GM18867 (cell line): ENCODE measurements around the gene GADD45B.
"Not testable (repeated sequence)": the region's sequence is repeated elsewhere in the genome, so short reads cannot be mapped to it uniquely, and the experiment has no call there.

Experiments used
- ATAC-seq: cut with Tn5 transposase; IDR thresholded peaks from one replicate; pipeline ENCODE4 v1.9.1; 2021; ENCODE audit warnings: mild to moderate bottlenecking, moderate library complexity; ENCODE audit not compliant: unreplicated experiment

The GADD45B gene

DNA sequence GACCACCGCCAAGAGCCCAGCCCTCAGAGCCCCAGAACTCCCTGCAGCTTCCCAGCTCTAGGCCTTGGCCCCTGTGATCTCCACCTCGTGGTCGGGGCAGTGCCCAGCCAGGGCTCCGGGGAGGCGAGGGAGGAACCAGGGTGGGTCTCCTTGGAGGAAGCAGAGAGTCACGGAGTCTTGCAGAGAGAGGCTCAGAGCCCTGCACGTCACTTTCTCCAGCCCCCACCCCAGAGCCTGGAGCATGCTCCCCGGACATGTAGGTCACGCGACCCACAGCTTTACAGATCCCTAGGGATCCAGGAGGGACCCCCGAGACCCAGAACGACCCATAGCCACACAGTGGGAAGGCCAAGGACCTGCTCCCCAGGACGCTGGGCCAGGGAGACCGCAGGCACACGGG is 11.9 kb downstream of the GADD45B start:
- no peak for ATAC-seq

DNA sequence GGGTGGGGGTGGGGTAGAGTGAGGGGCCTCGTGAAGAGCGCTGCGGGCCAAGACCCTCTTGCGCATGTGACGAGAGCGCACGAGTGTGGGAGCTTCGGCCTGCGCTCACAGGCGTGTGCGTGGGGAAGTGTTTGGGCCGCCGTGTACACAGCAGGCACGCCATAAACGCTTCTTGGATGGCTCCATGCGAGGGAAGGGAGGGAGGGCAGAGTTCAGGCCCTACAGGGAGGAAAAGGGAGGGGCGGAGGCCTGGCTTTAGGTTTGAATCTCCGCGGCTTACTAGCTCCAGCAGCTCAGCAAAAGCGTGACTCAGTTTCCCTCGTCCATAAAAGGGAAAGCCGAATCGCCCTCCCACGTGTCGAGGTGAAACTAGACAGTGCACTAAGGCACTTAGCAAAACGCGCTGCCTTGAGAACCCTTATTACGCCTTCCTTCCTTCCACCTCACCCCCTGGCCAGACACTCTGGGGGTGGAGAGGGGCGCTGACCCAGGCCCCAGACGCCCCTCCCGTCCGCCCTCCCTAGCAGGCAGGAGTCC is 12.5 kb downstream of the GADD45B start:
- no peak for ATAC-seq

DNA sequence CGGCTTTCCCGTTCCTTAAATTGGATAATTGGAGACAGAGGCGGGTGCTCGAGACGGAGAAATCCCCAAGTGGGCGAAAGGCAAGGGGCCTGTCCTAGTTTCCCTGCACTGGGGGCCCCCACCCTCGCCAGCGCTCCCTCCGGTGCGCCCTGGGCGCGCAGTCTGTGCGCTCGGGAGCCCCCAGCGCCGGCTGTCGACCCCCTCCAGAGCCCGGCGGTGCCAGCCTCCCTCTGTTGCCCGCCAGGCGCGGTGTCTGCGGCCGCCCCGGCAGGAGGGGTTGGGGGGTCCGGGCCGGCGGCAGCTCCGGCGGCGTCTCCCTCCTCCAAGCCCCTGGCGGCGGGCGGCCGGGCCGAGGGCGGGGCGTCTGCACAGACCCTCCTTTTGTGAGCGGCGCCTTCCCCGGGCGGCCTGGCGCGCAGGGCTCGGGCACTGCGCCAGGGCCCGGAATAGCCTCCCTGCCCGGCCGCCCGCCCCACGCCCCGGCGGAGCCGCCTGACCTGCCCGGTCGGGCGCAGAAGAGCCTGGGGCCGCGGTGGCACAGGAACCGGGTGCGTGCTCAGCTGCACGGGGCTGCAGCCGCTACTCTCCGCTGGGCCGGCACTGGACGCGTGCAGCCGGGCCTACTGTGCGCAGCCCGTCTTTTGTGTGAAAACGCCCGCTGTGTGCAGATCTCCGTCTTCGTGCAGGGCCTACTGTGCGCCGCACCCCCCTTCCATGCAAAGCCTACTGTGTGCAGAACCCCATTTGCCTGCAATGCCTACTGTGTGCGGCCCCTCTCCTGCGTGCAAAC is 13.2 kb downstream of the GADD45B start:
- no peak for ATAC-seq

DNA sequence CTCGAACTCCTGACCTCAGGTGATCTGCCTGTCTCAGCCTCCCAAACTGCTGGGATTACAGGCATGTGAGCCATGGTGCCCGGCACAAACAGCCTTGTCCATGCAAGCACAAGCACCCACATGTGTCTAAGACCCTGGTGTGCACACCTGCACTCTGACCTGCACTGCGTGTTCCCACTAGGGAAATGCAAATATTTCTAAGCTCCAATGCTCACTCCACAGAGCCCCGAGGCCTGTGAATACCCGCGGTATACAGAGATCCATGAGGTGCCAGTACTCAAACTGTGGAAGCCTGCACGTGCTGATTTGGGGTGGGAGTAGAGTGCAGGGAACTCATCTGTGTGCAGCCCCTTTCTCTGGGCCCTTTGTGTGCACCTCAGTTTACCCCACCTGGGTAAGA is 14.7 kb downstream of the GADD45B start:
- no peak for ATAC-seq

DNA sequence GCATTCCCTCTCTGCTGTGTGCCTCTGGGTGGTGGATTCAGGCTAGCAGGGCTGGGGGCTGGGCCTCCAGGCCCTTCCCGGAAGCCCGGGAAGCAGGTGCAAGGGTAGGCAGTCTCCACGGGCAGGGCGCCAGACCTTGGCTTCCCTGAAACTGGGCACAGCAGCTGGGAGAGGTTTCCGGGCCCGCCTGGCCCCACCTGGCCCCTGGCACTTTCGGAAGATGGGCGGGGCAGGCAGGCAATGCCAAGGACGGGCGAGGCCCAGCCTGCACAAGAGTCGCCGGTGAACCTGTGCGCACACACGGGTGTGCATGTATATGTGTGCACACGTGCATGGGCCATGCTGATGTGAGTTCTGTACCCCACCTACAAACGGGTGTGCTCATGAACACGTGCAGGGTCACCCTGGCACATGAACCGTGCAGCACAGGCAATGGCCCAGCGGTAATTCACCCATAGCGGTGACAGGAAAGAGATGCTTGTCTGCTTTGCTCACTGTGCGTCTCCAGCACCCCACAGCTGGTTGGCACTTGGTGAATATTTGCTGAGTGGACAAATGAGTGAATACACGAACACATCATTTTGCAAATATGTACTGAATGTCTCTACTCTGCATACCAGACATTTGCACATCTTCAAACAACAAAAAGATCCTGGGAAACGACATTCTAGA is 15.3 kb downstream of the GADD45B start:
- ATAC-seq: no peak

DNA sequence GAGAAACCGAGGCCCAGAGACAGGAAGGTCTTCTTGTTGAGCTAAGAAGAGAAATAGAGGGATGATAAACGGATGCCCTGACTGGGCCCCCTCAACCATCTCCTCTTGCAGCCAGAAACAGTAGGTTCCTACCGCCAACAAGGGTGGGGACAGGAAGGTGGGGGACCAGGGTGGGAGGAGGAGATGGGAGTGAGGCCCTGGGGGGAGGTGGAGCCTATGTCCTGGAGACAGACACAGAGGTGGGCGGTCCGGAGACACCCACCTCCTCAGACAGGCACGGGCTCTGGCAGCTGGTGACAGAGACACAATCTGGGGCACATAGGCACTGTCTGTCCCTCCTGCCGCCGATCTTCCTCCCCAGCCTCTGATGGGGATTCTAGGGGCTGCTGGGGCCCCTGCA is 16.9 kb downstream of the GADD45B start:
- no peak for ATAC-seq

DNA sequence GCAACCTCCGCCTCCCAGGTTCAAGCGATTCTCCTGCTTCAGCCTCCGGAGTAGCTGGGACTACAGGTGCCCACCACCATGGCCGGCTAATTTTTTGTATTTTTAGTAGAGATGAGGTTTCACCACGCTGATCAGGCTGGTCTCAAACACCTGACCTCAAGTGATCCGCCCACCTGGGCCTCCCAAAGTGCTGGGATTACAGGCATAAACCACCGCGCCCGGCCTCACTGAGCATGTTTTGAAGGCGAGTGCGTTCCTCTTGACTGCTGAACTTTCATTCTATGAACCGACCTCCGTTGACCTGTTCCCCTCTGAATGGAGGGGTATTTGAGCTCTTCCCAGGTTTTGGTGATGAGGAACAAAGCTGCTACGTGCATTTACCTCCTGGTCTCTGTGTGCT is 17.5 kb downstream of the GADD45B start:
- not testable (repeated sequence) for ATAC-seq

DNA sequence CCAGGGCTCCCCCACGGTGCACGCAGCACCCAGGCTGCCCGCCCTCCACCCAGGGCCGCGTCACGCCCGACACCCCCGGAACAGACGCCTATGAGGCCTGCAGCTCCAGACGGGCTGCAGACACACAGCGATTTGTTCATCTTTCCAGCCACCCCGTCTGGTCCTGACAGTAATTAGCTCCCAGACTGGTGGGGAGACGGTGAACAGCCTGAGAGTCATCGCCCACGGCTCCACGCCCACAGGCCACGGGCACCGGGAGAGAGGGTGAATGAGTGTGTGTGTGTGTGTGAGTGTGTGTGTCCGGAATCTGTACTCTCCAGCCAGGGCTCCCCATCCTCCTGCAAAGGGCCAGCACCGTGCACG is 18.1 kb downstream of the GADD45B start:
- ATAC-seq: no peak

DNA sequence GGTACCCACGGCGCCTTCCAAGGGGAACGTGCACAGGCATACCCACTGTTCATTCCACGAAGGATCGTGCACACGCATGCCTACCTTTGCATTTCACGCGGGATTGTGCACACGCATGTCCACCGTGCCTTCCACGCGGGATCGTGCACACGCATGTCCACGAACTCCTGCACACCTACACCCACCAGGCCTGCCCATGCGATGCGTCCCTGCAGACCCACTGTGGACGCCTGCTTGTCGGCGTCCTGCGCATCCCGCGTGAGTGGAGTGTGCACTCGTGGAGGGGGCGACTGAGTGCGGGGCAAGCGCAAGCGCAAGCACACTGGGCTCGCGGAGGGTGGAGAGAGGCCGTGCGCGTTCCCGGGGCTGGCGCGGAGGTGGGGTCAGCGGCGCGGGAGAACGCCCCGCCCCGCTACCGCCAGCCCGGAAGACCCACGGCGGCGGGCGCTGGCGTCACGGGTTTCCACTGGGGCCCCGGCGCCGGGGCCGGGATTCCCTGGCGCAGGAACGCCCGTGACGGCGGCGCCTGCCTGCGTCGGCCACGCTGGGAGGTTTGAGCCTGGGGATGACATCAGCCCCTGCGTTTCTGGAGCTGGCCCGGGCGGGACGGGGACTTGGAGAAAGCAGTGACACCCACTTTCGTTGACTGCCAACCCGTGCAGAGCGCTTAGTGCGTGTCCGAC is 18.7 kb downstream of the GADD45B start:
- ATAC-seq: no peak

DNA sequence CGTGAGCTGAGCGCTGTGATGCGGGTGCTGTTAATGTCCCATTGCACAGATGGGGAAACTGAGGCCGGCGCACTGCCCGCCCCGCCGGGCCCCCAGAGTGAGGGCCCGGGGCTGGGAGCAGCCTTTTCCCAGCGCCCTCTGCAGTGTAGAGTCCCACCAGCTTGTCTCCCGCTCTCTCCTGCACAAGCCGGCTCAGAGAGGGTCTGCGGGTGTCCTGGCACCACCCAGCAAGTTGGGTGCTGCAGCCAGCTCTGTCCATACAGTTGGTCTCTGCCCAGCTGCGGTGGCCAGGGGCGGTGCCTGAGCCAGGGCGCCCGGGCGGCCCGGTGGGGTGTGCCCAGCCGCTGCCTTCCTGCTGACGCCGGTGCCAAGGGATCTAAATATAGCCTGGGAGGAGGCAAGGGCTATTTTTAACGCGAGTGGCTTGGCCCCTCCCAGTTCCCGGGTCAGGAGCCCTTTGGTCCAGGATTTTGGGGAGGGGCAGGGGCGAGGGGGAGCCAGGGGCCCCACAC is 19.3 kb downstream of the GADD45B start:
- no peak for ATAC-seq

DNA sequence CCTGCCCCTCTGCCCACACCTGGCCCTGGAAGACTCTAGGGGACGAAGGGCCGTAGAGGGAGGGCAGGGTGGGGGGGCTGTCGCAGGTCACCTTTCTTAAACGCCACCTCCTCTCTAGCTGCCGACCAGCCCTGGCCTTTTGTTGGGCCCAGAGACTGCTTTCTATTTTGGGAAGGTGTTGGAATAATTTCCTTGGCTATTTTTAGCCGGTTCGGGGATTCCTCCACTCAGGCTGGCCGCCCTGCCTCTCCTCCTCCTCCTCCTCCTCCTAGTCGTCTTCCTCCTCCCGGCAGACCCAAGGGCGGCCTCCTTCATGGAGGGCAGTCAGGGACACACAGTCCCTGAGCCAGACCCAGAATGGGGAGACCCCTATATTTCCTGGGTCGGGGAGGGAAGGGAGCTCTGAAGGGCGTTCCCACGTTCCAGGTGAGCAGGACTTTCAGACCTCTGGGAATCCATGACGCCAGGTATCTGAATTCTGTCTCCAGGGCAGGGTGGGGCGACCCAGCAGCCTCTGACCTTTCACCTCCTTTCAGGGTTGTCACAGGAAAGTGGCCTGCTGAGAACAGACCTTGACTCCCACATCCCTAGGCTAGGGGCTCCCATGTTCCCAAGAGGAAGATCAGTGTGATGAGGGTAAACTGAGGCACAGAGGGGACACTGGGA is 19.9 kb downstream of the GADD45B start:
- no peak for ATAC-seq

DNA sequence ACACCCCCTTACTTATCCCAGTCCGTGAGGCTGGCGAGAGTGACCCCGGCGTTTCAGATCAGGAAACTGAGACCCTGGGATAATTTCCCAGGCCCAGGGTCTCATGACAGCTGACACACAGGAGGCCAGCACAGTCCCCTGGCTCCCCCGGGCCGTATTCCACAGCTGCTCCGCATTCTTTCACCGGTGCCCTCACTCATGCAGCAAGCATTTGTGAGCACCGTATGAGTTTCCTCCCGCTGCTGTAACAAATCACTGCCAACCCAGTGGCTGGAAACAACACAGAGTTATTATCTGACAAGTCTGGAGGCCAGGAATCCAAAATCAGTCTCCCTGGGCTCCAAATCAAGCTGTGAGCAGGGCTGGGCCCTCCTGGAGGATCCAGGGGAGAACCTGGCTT is 21.3 kb downstream of the GADD45B start:
- ATAC-seq: no peak

DNA sequence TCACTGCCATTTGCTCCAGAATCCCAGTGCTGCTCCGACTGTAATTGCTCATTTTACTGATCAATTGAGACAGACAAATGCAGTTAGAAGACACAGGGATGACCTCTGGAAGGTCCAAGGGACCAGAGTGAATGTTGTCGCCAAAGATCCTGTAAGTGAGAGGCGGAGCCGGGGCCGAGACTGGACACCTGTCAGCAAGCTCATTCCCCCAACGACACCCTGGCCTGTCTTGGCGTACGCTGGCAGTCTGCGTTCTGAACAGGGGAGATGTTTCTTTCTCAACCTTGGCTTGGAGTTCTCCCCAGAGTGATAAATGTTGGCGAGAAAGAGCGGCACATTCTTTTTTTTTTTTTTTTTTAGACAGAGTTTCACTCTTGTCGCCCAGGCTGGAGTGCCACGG is 24.2 kb downstream of the GADD45B start:
- ATAC-seq: no peak

DNA sequence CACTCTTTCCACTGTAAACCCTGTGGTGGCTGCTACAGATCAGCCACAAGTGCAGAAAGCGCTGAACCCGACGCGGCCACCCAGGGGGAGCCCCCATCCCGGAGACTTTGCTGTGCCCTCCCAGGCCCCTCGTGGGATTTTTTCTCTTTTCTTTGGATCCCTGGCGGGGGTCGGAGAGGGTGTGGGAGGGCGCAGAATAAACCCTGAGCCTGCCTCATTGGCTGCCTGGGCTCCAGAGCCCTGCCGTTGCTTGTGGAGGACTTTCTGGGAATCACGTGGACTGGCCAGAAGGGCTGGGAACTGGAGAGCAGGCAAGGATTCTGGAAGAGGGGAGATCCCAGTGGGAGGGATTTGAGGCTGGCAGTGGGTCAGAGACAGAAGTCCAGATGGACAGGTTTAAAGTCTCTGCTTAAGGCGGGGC is 24.9 kb downstream of the GADD45B start:
- no peak for ATAC-seq

DNA sequence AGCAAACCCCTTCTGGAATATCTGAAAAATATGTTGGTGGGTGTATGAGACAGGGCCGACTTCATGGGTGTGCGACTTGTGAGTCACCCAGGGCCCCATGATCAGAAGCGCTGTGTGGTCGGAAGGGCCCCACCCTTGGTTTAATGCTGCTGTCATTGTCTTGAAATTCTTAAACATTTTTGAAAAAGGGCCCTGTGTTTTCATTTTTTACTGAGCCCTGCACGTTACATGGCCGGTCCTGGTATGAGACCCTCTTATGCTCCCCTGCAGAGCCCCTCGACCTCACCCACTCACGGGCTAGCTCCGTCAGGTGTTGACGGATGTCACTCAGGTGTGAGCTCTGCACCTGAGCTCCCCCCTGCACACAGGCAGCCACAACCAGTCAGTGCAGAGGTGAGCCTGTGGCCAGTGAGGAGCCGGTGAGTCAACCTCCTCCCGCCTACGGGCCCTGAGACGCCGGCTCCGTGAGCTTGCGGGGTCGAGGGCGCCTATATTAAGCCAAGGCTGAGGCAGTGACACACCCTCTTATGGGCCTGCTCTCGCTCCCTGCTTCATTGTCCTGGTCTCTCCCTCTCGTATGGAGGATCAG is 27.7 kb downstream of the GADD45B start:
- ATAC-seq: no peak

DNA sequence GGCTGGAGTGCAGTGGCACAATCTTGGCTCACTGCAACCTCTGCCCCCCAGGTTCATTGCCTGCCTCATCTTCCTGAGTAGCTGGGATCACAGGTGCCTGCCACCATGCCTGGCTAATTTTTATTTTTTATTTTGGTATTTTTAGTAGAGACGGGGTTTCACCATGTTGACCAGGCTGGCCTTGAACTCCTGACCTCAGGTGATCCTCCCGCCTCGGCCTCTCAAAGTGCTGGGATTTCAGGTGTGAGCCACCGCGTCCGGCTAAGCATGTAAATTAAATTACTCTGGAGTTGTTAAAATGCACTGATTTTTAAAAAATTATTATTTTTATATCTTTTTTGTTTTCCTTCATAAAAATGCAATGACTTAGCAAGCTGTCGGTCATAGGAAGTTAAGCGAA is 30.7 kb downstream of the GADD45B start:
- ATAC-seq: not testable (repeated sequence)

DNA sequence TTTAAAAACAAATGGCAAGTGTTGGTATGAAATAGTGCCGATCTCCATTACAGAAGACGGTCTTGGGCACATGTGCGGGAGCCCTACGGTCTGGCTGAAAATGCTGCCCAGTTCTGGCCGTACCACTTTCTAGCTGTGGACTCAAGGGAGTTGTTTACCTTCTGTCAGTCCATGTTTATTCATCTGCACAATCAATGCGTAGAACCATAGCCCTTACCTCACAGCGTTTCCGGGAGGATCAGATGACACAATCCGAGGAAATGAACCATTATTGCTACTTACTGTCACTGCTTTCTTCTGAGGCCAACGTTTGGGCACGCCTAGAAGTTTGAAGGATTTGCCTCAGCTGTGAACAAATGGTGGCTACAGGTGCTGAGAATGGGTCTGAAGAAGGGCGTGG is 31.2 kb downstream of the GADD45B start:
- ATAC-seq: no peak

DNA sequence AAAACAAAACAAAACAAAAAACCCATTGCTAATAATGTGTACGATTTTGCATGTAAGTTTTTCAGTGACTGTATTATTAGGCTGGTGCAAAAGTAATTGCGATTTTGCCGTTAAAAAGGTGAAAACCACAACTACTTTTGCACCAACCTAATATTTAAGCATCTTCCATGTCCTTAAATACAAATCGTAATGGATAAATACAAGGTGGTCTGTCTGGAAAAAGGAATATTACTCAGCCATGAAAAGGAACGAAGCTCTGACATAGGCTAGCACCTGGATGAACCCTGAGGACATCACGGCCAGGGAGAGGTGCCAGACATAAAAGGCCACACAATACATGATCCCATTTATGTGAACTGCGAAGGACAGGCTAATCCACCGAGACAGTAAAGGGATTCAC is 33.2 kb downstream of the GADD45B start:
- no peak for ATAC-seq

DNA sequence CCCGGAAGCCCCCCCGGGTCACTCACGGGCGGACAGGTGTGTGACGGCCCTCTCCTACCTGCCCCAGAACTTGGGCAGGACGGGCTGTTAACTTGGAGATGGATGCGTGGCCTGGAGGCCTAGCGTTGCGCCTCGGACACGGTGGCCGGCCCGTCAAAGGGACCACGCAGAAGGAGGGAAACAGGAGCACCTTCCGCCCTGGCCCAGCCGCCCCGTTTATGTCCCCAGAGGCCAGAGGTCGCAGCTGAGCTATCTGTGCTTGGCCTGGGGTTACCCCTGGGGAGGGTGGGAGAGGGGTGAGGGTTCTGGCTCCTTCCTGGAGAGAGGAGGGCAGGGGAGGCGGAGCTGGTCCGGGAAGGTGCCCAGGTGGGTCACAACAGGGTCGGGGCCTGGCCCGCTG is 35.6 kb downstream of the GADD45B start:
- no peak for ATAC-seq

DNA sequence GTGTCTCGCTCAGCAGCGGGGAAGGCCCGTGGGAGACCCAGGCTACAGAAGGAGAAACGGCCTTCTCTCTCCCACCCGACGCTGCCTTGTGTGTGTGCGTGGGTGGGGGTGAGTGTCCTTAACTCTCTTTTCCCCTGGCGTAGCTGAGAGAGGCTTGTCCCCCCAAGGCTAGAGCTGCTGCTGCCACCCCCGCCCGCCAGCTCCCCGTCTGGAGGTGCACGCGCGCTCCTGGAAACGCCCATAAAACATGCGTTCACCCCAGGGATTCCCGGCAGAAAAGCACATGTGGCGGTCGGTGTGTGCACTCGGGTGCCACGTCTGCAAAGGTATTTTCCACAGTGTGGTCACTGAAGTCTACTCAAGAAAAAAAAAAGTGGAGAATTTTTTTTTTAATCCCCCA is 36.1 kb downstream of the GADD45B start:
- no peak for ATAC-seq
